Fibroblast of lung (primary cell): ENCODE results near the gene KRTAP4-4. TPM values are rescaled to one million over a fixed set of nuclear protein-coding genes. Genes with fewer than 3 reads are reported as not detected.

Source experiments
- DNase-seq, 2 donors: peaks; one replicate each; pipeline versions ENCODE4 v3.0.0 to v3.0.0-alpha.2; 2010; ENCODE audit warnings: low read depth in 2 of 2
- H2AFZ ChIP-seq: 2 replicates; pipeline ENCODE4 v1.5.1; 2012; ENCODE audit warnings: low read length, control low read depth, inconsistent platforms
- H3K27ac ChIP-seq: 2 replicates; pipeline ENCODE4 v1.5.1; 2011; ENCODE audit warnings: low read length, control low read depth; ENCODE audit not compliant: insufficient read depth
- H3K27me3 ChIP-seq: 2 replicates; pipeline ENCODE4 v1.5.1; 2011; ENCODE audit warnings: mild to moderate bottlenecking, low read length; ENCODE audit not compliant: control insufficient read depth, insufficient read depth
- H3K36me3 ChIP-seq: 2 replicates; pipeline ENCODE4 v1.5.1; 2011; ENCODE audit warnings: low read length; ENCODE audit not compliant: control insufficient read depth, insufficient read depth
- H3K4me1 ChIP-seq: 2 replicates; pipeline ENCODE4 v1.5.1; 2011; ENCODE audit warnings: low read length; ENCODE audit not compliant: control insufficient read depth, insufficient read depth; ENCODE audit errors: extremely low read depth
- H3K4me2 ChIP-seq: 2 replicates; pipeline ENCODE4 v1.5.1; 2011; ENCODE audit warnings: low read length, control low read depth; ENCODE audit not compliant: insufficient read depth; ENCODE audit errors: extremely low read depth
- H3K4me3 ChIP-seq, 4 experiments: fragments of 200-600 bp in 1 of 4; sonication (generic) in 1 of 4; replicated peaks in 1 of 4; 2 replicates each; pipeline ENCODE4 v1.5.1; 2011 to 2016; ENCODE audit warnings: low read length in 4 of 4, low read depth in 3 of 4, mild to moderate bottlenecking in 3 of 4, control low read depth in 2 of 4, inconsistent platforms in 1 of 4, mixed read lengths in 1 of 4; ENCODE audit not compliant: insufficient read depth in 1 of 4; ENCODE audit errors: control extremely low read depth in 1 of 4
- H3K79me2 ChIP-seq: 2 replicates; pipeline ENCODE4 v1.5.1; 2012; ENCODE audit warnings: mild to moderate bottlenecking, low read length, inconsistent platforms; ENCODE audit not compliant: control insufficient read depth, insufficient read depth
- H3K9ac ChIP-seq: 2 replicates; pipeline ENCODE4 v1.5.1; 2011; ENCODE audit warnings: mild to moderate bottlenecking, low read length, control low read depth; ENCODE audit not compliant: insufficient read depth
- H3K9me3 ChIP-seq: 2 replicates; pipeline ENCODE4 v1.5.1; 2012; ENCODE audit warnings: low read depth, low read length; ENCODE audit not compliant: control insufficient read depth, insufficient read depth
- H4K20me1 ChIP-seq: 2 replicates; pipeline ENCODE4 v1.5.1; 2011; ENCODE audit warnings: low read length; ENCODE audit not compliant: control insufficient read depth, insufficient read depth; ENCODE audit errors: extremely low read depth
- EZH2 ChIP-seq: IDR thresholded peaks from 2 replicates; pipeline ENCODE4 v1.5.1; 2012; ENCODE audit warnings: low read length, control low read depth, mild to moderate bottlenecking; ENCODE audit errors: missing control alignments
- polyA plus RNA-seq, 2 donors: library from polyadenylated mRNA; depleted of rRNA in 1 of 2; stranded (reverse) in 1 of 2; unstranded in 1 of 2; fragments of >200 nt; gene quantifications; 2 replicates each; pipeline ENCODE4 v1.2.1, GENCODE V29; 2011 to 2012; ENCODE audit warnings: missing spikeins in 1 of 2
- total RNA-seq: library from RNA; depleted of rRNA; stranded (reverse); fragments of >200 nt; gene quantifications from 2 replicates; pipeline ENCODE4 v1.2.1, GENCODE V29; 2014
- TF ChIP-seq, protein P1 (sequence below), 2 donors: IDR thresholded peaks in 1 of 2; conservative IDR thresholded peaks in 1 of 2; 1 replicate in 1 of 2; 2 replicates in 1 of 2; pipeline ENCODE4 v1.5.1; 2011 to 2012; ENCODE audit warnings: low read length in 2 of 2, control low read depth in 1 of 2, inconsistent platforms in 1 of 2, low read depth in 1 of 2, mild to moderate bottlenecking in 1 of 2

KRTAP4-4 gene
- total and polyA plus RNA-seq, 2 donors (not counting 1 experiment from before 2014, with no cell fraction given) = not detected

DNA sequence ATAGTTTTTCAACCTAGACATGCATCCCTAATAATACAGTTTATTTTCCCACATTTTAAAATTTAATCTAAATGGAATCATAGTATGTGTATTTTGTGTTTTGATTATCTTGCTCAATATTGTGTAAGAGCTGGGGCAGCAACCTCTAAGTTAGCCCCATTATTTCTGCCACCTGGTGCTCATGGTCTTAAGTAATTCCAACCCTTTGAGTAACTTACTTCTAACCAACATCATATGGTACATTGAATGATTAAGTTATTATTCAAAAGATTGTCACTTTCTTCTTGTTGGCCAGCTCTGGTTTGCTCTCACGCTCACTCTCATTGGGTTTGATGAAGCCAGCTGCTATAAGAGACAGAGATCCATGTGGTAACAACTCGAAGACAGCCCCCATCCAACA is 11.3 kb upstream of the KRTAP4-4 start:
- H2AFZ ChIP-seq = no peak overlapping the region
- no peak overlapping the region for H3K27ac ChIP-seq
- no peaks in the 10 kb centered on the region for H3K4me1 ChIP-seq
- no peak overlapping the region for H3K4me2 ChIP-seq
- H3K36me3 ChIP-seq = no peaks in the 10 kb centered on the region
- H3K27me3 ChIP-seq = no peaks in the 10 kb centered on the region
- no peaks in the 10 kb centered on the region for H4K20me1 ChIP-seq
- no peaks in the 10 kb centered on the region for H3K79me2 ChIP-seq
- peak in 1 of 2 donors; percentile 4 for DNase-seq
- no peaks in the 10 kb centered on the region for H3K9me3 ChIP-seq
- H3K4me3 ChIP-seq = no peak overlapping the region
- TF ChIP-seq EZH2 = no peak
- TF ChIP-seq, protein P1, sequence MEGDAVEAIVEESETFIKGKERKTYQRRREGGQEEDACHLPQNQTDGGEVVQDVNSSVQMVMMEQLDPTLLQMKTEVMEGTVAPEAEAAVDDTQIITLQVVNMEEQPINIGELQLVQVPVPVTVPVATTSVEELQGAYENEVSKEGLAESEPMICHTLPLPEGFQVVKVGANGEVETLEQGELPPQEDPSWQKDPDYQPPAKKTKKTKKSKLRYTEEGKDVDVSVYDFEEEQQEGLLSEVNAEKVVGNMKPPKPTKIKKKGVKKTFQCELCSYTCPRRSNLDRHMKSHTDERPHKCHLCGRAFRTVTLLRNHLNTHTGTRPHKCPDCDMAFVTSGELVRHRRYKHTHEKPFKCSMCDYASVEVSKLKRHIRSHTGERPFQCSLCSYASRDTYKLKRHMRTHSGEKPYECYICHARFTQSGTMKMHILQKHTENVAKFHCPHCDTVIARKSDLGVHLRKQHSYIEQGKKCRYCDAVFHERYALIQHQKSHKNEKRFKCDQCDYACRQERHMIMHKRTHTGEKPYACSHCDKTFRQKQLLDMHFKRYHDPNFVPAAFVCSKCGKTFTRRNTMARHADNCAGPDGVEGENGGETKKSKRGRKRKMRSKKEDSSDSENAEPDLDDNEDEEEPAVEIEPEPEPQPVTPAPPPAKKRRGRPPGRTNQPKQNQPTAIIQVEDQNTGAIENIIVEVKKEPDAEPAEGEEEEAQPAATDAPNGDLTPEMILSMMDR (conservative IDR thresholded peaks at IDR 0.05 in 1 of 2, IDR thresholded peaks at IDR 0.05 in 1 of 2; ENCODE audit: low read depth in 1 of 2, low read length in 2 of 2) = no peak
- no peak overlapping the region for H3K9ac ChIP-seq

DNA sequence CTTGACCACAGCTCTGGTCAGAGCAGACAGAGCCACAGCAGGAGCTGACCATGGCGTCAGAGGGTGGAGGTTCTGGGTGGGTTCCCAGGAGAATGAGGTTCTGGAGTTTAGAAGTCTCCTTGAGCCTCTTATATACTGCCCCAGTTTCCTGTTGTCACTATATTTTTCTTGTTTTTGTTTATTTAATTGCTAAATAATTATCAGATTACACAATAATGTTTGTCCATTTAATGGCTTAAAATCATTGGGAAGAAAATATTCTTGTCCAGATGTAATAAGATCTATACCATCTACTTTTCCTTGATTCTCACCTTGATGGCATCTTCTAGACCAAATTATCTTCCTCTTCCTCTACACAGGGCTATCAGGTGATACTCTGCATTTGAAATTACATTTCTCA is 7.6 kb upstream of the KRTAP4-4 start, which contains the start of gene KRTAP4-3:
Gene KRTAP4-3, minus strand, starts transcription at position 101 of the 400 bp plus-strand sequence. Its CDS starts 49 bp downstream, at position 52.
- Histone ChIP-seq H3K4me1 (no peaks in the 10 kb centered on the region), H4K20me1 (no peaks in the 10 kb centered on the region), H3K9ac (no peak within 1 kb of the TSS), H3K4me2 (no peak within 1 kb of the TSS), H2AFZ (no peak within 1 kb of the TSS), H3K79me2 (no peaks in the 10 kb centered on the region), H3K27me3 (no peaks in the 10 kb centered on the region), H3K36me3 (no peaks in the 10 kb centered on the region), H3K27ac (no peak within 1 kb of the TSS), H3K9me3 (no peaks in the 10 kb centered on the region), H3K4me3 (no peak within 1 kb of the TSS)
- TF ChIP-seq, protein P1 (conservative IDR thresholded peaks at IDR 0.05 in 1 of 2, IDR thresholded peaks at IDR 0.05 in 1 of 2; ENCODE audit: low read depth in 1 of 2, low read length in 2 of 2) = no peak
- no peak for TF ChIP-seq EZH2
- DNase-seq = no peak

DNA sequence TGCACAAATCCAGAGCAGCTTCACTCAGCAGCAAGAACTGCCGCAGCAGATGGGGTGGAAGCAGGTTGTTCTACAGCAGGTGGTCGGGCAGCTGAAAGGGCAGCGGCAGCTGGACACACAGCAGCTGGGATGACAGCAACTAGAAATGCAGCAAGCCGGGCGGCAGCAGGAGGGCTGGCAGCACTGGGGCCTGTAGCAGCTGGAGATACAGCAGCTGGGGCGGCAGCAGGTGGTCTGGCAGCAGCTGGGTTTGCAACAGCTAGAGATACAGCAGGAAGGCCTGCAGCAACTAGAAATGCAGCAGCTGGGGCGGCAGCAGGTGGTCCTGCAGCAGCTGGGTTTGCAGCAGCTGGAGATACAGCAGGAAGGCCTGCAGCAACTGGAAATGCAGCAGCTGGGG is 7.0 kb upstream of the KRTAP4-4 start:
- DNase-seq = no peak
- Histone ChIP-seq H3K4me3 (no peak overlapping the region), H3K4me1 (no peaks in the 10 kb centered on the region), H3K9me3 (no peaks in the 10 kb centered on the region), H2AFZ (no peak overlapping the region), H3K4me2 (no peak overlapping the region), H3K9ac (no peak overlapping the region), H3K27ac (no peak overlapping the region), H3K27me3 (no peaks in the 10 kb centered on the region), H3K36me3 (no peaks in the 10 kb centered on the region), H3K79me2 (no peaks in the 10 kb centered on the region), H4K20me1 (no peaks in the 10 kb centered on the region)
- TF ChIP-seq, protein P1 (conservative IDR thresholded peaks at IDR 0.05 in 1 of 2, IDR thresholded peaks at IDR 0.05 in 1 of 2; ENCODE audit: low read depth in 1 of 2, low read length in 2 of 2) = no peak
- TF ChIP-seq EZH2 = no peak
